Endothelial cell (in vitro differentiated cells): Measurements from ENCODE around the gene FTSJ1. TPM values are rescaled to one million over a fixed set of nuclear protein-coding genes. Genes with fewer than 3 reads are reported as not detected.

ENCODE experiments used
- DNase-seq: peaks from one replicate; pipeline ENCODE4 v3.0.0; 2021; ENCODE audit warnings: low spot score
- H3K27ac Mint-ChIP-seq: one replicate; pipeline ENCODE4 v1.8.0; 2021; ENCODE audit warnings: mixed read lengths, inconsistent platforms; ENCODE audit not compliant: unreplicated experiment
- H3K27me3 Mint-ChIP-seq: one replicate; pipeline ENCODE4 v1.8.0; 2021; ENCODE audit warnings: mild to moderate bottlenecking, moderate library complexity, mixed read lengths, inconsistent platforms; ENCODE audit not compliant: unreplicated experiment
- H3K36me3 Mint-ChIP-seq: one replicate; pipeline ENCODE4 v1.8.0; 2021; ENCODE audit warnings: mild to moderate bottlenecking, low read depth, mixed read lengths, inconsistent platforms; ENCODE audit not compliant: unreplicated experiment
- H3K4me1 Mint-ChIP-seq: one replicate; pipeline ENCODE4 v1.8.0; 2021; ENCODE audit warnings: mild to moderate bottlenecking, mixed read lengths, inconsistent platforms; ENCODE audit not compliant: unreplicated experiment
- H3K4me3 Mint-ChIP-seq: one replicate; pipeline ENCODE4 v1.8.0; 2021; ENCODE audit warnings: mild to moderate bottlenecking, mixed read lengths, inconsistent platforms; ENCODE audit not compliant: unreplicated experiment
- H3K9me3 Mint-ChIP-seq: one replicate; pipeline ENCODE4 v1.8.0; 2021; ENCODE audit warnings: mixed read lengths, inconsistent platforms; ENCODE audit not compliant: unreplicated experiment
- total RNA-seq: library from RNA; stranded (reverse); fragmentation: NEBNext Ultra II Directional; extraction: Animal tissue kit (Norgen Biotek cat#: 25700); gene quantifications from one replicate; pipeline ENCODE4 v1.2.1, GENCODE V29; 2021; ENCODE audit not compliant: unreplicated experiment
- TF ChIP-seq, protein P1 (sequence below): fragments of 200-600 bp; sonication (generic); IDR thresholded peaks from one replicate; pipeline ENCODE4 v1.5.0; 2021; ENCODE audit warnings: antibody characterized with exemption; ENCODE audit not compliant: unreplicated experiment

Gene FTSJ1
- total RNA-seq, 1 donor from 2014 or later: 38.4 TPM

DNA sequence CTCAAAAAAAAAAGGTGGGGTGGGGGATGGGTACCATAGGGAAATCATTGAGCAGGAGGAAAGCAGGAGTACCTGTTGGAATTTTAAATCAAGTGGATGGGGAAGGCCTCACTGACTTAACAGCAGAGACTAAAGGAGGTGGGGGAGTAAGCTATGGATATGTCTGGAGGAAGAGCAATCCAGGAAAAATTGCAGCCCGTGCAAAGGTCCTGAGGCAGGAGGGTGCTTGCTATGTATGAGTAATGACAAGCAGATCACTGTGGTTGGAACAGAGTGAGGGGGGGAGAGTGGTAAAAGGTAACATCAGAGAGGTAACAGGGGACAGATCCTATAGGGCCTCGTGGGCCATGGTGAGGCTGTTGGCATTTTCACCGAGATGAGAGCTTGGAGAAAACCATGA is 4.1 kb downstream of the FTSJ1 start:
- H3K36me3 Mint-ChIP-seq: peaks cover 22% of the 10 kb centered on the region
- no peak overlapping the region for H3K27ac Mint-ChIP-seq
- H3K4me1 Mint-ChIP-seq: peaks cover 18% of the 10 kb centered on the region
- peaks cover 6% of the 10 kb centered on the region for H3K27me3 Mint-ChIP-seq
- TF ChIP-seq, protein P1, sequence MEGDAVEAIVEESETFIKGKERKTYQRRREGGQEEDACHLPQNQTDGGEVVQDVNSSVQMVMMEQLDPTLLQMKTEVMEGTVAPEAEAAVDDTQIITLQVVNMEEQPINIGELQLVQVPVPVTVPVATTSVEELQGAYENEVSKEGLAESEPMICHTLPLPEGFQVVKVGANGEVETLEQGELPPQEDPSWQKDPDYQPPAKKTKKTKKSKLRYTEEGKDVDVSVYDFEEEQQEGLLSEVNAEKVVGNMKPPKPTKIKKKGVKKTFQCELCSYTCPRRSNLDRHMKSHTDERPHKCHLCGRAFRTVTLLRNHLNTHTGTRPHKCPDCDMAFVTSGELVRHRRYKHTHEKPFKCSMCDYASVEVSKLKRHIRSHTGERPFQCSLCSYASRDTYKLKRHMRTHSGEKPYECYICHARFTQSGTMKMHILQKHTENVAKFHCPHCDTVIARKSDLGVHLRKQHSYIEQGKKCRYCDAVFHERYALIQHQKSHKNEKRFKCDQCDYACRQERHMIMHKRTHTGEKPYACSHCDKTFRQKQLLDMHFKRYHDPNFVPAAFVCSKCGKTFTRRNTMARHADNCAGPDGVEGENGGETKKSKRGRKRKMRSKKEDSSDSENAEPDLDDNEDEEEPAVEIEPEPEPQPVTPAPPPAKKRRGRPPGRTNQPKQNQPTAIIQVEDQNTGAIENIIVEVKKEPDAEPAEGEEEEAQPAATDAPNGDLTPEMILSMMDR: no peak
- H3K4me3 Mint-ChIP-seq: peak overlapping the region; percentile 52
- no peaks in the 10 kb centered on the region for H3K9me3 Mint-ChIP-seq
- no peak for DNase-seq

DNA sequence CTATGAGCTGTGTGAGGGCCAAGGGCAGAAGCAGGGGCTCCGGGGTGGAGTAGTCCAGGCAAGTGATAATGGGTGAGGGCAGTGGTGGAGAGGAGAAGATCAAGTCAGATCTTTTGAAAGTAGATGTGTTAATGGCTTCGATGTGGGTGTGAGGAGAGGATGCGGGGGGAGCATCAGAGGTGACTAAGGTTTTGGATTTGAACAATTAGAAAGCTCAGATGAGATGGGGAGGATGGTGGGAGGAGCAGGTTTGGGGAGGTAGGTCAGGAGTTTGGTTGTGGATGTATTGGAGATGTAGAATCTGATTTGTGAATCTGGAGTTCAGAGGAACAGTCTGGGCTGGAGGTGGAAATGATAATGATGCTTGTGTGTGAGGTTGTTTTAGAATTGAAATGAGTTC is 4.6 kb downstream of the FTSJ1 start:
- Mint-ChIP-seq H3K36me3 (peaks cover 22% of the 10 kb centered on the region), H3K4me1 (peaks cover 18% of the 10 kb centered on the region), H3K9me3 (no peaks in the 10 kb centered on the region), H3K27ac (no peak overlapping the region), H3K4me3 (peak overlapping the region; percentile 52), H3K27me3 (peaks cover 6% of the 10 kb centered on the region)
- DNase-seq: no peak
- TF ChIP-seq, protein P1: no peak

DNA sequence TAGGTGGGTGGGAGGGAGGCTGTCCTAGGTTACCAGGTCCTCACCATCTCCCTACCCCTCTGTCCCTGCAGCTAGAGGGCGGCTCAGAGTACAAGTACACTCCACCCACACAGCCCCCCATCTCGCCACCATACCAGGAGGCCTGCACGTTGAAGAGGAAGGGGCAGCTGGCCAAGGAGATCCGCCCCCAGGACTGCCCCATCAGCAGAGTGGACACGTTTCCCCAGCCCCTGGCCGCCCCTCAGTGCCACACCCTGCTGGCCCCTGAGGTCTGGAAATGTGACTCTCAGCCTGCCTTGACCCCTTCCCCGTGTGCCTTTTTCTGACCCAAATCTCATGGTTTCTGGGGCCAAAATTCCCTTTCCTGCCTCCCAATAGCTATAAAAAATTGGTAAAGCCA is 6.5 kb downstream of the FTSJ1 start:
- Mint-ChIP-seq H3K27me3 (peaks cover 2% of the 10 kb centered on the region), H3K9me3 (no peaks in the 10 kb centered on the region), H3K36me3 (peaks cover 14% of the 10 kb centered on the region), H3K4me3 (no peak overlapping the region), H3K4me1 (peaks cover 2% of the 10 kb centered on the region), H3K27ac (no peak overlapping the region)
- DNase-seq: no peak
- TF ChIP-seq, protein P1: no peak

DNA sequence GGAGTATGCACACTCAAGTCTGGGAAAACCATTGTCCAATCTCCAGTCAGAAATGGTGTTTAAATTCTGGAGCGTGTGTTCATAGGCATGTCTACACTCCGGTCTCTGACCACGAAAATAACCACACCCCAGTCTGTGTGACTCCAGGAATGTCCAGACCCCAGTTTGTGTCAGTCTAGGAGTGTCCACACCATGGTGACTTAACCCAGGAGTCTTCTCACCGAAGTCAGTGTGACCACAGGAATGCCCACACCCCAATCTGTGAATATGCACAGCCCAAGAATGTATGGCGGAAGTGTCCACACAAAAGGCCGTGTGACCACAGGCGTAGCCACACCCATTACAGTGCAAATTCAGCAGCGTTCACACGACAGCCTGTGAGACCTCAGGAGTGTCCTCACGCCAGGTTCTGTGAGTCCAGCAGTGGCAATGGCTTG is 11.4 kb downstream of the FTSJ1 start:
- Mint-ChIP-seq H3K27ac (no peak overlapping the region), H3K27me3 (peaks cover 2% of the 10 kb centered on the region), H3K4me3 (no peak overlapping the region), H3K4me1 (peaks cover 5% of the 10 kb centered on the region), H3K9me3 (no peaks in the 10 kb centered on the region), H3K36me3 (no peaks in the 10 kb centered on the region)
- TF ChIP-seq, protein P1: no peak
- DNase-seq: no peak

DNA sequence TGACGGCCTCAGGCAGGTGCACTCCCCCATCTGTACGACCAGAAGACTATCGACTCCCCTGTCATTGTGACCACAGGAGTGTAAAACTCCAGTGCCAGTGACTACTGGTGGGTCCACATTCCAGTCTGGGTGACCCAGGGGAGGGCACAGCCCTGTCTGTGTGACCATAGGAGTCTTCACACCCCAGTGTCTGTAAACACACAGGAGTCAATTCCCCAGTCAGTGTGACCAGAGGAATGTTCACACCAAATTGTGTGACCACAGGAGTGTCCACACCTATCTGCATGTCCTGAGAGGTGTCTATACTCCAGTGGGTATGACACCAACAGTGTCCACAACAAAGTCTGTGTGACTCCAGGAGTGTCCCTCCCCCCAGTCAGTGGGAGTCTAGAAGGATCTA is 12.0 kb downstream of the FTSJ1 start:
- DNase-seq: no peak
- Mint-ChIP-seq H3K4me3 (no peak overlapping the region), H3K4me1 (peaks cover 5% of the 10 kb centered on the region), H3K27ac (no peak overlapping the region), H3K27me3 (peaks cover 2% of the 10 kb centered on the region), H3K36me3 (no peaks in the 10 kb centered on the region), H3K9me3 (no peaks in the 10 kb centered on the region)
- TF ChIP-seq, protein P1: no peak
